Kidney epithelial cell (primary cell): ENCODE data around the gene TBC1D10A. TPM values are rescaled to one million over a fixed set of nuclear protein-coding genes. Genes with fewer than 3 reads are reported as not detected.

Source experiments
- DNase-seq: peaks from one replicate; pipeline ENCODE4 v3.0.0-alpha.2; 2010; ENCODE audit warnings: low read depth
- H3K27me3 ChIP-seq: 2 replicates; pipeline ENCODE4 v1.6.0; 2011; ENCODE audit warnings: low read length; ENCODE audit not compliant: control insufficient read depth, insufficient read depth
- H3K36me3 ChIP-seq: 2 replicates; pipeline ENCODE4 v1.5.1; 2011; ENCODE audit warnings: low read length; ENCODE audit not compliant: control insufficient read depth, insufficient read depth
- H3K4me3 ChIP-seq: 2 replicates; pipeline ENCODE4 v1.5.1; 2011; ENCODE audit warnings: low read depth, mild to moderate bottlenecking, control low read depth, low read length
- total RNA-seq: library from RNA; depleted of rRNA; stranded (reverse); fragments of >200 nt; gene quantifications from 2 replicates; pipeline ENCODE4 v1.2.3, GENCODE V29; 2015
- TF ChIP-seq, protein P1 (sequence below): IDR thresholded peaks from 2 replicates; pipeline ENCODE4 v1.5.1; 2011; ENCODE audit warnings: mild to moderate bottlenecking, moderate library complexity, low read length, control low read depth, inconsistent platforms; ENCODE audit not compliant: insufficient read depth, poor library complexity, severe bottlenecking

Gene TBC1D10A
- total RNA-seq, 1 donor from 2014 or later = 23.9 TPM

DNA sequence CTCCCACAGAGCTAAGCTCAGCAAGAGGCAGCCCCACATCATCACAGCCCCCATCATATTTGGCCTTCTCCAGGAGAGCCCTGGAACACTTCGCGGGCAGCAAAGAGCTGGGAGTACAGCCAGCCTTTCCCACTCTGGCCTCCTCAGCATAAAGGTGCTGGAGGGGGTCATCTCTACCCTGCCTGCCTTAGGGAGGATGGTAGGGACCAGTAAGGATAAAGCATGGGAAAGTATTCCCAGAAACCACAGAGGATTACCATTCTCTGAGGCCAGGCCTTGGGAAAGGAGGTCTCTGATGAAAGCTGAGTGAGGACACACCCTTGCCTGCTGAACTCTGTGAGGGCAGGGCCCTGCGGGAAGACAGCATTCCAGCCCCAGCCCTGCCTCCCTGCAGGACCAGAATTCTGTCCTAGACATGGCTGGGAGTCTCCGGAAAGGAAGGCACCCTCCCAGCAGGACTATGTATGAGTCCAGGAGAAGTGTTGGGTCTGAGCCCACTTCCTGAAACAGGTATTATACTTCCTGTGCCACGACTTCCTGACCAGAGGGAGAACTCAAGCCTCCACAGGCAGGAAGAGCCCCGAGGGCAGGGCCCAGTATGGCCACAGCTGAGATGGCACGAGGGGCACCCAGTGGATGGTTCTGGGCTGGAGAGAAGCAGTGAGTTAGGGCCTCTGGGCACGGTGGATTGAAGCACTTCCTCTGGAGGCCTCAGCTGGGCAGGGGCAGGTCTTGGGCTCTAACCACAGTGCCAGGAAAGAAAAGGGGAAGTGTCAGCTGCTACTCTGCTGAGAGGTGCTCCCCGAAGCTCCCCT lies 24.5 kb downstream of the TBC1D10A start:
- Histone ChIP-seq H3K4me3 (no peak overlapping the region), H3K36me3 (no peaks in the 10 kb centered on the region), H3K27me3 (no peaks in the 10 kb centered on the region)
- TF ChIP-seq, protein P1, sequence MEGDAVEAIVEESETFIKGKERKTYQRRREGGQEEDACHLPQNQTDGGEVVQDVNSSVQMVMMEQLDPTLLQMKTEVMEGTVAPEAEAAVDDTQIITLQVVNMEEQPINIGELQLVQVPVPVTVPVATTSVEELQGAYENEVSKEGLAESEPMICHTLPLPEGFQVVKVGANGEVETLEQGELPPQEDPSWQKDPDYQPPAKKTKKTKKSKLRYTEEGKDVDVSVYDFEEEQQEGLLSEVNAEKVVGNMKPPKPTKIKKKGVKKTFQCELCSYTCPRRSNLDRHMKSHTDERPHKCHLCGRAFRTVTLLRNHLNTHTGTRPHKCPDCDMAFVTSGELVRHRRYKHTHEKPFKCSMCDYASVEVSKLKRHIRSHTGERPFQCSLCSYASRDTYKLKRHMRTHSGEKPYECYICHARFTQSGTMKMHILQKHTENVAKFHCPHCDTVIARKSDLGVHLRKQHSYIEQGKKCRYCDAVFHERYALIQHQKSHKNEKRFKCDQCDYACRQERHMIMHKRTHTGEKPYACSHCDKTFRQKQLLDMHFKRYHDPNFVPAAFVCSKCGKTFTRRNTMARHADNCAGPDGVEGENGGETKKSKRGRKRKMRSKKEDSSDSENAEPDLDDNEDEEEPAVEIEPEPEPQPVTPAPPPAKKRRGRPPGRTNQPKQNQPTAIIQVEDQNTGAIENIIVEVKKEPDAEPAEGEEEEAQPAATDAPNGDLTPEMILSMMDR = no peak
- no peak for DNase-seq

DNA sequence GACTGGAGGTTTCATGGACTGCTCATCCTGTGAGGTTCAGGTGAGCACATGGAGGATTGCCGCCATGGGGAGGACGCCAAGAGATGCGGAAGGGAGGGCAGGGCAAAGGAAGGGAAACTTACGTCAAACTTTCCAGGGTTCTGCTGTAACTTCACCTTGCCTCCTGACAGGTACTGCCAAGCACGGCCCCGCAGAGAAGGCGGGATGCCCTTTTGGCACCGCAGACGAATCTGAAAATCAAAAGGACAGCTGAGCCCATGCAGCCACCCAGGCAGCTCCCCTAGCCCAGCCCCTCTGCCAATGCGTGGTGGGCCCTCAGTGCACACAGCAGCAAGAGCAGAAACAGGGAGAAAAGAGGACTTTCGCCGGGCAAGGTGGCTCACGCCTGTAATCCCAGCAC lies 27.4 kb downstream of the TBC1D10A start:
- Histone ChIP-seq H3K27me3 (no peaks in the 10 kb centered on the region), H3K36me3 (no peaks in the 10 kb centered on the region), H3K4me3 (no peak overlapping the region)
- DNase-seq = no peak
- TF ChIP-seq, protein P1 = no peak

DNA sequence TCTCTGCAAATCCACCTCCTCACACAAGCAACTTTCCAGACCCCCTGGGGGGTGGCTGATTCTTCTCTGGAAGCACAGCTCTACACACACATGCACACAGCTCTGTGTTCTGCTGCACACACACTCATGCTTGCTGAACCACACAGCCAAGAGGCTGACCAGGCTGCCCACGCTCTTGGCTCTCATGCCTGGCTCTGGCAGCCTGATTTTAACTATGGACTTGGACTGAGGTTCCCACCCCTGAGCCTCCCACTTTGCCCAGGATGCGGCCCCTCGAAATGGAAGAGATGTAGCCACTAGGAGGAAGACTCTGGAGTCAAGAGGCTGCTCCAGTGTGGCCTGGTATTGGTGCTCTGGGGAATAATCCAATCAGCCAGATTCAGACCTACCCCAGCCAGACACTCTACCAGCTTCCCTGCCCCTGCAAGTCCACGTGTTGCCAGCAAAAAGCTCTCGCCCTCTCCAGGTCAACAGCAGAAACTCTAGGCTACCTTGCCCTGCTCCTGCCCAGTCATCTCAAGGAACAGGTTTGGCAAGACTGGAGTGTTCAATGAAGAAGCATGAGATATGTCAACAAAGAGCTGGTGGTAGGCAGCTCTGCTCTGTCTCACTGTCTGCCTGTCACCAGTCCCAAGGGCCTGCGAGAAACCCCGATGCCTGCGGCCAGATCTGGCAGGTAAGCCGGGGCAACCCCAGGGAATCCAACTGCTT lies 28.6 kb downstream of the TBC1D10A start:
- TF ChIP-seq, protein P1 = no peak
- Histone ChIP-seq H3K27me3 (no peaks in the 10 kb centered on the region), H3K36me3 (no peaks in the 10 kb centered on the region), H3K4me3 (no peak overlapping the region)
- DNase-seq = no peak

DNA sequence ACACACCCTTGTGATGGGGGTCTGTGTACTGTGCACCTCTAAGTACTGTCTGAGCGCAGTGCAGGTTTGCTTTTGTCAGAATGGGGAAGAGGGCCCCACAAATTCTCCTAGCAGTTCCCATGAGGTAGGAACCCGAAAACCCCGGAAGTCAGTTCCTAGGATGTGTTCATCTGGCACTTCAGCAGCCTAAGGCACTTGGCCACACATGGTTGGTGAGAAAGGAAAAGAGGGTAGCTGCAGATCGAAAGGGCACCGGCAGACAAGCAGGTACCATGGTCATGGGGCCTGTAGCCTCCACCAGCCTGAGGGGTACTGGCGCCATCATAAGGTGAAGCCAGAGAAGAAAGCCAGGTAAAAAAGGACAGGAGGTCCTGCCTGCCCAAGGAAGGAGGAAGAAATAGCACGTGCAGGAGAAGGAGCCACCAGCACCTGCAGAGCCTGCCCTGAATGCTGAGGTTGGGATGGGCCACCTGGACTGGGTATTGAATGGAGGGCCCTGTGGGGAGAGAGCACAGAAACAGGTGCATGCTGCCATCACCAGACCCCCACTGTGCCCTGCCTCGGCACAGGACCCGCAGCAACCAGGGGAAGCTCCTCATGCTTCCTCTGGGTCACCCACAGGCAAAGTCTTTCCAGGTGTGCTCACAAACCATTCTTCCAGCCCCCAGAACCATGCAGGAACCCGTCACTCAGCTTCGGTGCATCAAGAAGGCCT lies 29.3 kb downstream of the TBC1D10A start:
- Histone ChIP-seq H3K27me3 (no peaks in the 10 kb centered on the region), H3K36me3 (no peaks in the 10 kb centered on the region), H3K4me3 (no peak overlapping the region)
- TF ChIP-seq, protein P1 = no peak
- no peak for DNase-seq

DNA sequence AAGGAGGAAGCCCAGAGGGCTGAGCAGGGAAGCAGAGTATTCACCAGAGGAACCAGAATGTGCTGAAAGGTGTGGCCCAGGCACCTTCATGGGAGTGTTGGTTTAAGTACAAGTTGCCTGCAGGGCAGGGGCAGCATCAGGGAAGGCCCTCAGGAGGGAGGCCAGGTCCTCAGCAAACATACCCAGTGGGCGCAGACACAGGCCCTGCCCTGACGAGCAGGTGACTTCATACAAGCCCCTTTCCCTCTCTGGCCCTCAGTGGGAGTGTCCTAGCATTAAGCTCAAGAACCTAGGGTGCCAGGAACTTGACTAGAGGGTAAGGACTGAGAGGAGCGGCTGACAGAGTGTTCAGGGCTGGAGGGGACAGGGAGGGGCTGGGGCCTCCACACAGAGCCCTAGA lies 29.9 kb downstream of the TBC1D10A start:
- Histone ChIP-seq H3K36me3 (no peaks in the 10 kb centered on the region), H3K27me3 (no peaks in the 10 kb centered on the region), H3K4me3 (no peak overlapping the region)
- TF ChIP-seq, protein P1 = no peak
- no peak for DNase-seq
